Measurements from ENCODE around the gene ICAM2.

ICAM2 gene

DNA sequence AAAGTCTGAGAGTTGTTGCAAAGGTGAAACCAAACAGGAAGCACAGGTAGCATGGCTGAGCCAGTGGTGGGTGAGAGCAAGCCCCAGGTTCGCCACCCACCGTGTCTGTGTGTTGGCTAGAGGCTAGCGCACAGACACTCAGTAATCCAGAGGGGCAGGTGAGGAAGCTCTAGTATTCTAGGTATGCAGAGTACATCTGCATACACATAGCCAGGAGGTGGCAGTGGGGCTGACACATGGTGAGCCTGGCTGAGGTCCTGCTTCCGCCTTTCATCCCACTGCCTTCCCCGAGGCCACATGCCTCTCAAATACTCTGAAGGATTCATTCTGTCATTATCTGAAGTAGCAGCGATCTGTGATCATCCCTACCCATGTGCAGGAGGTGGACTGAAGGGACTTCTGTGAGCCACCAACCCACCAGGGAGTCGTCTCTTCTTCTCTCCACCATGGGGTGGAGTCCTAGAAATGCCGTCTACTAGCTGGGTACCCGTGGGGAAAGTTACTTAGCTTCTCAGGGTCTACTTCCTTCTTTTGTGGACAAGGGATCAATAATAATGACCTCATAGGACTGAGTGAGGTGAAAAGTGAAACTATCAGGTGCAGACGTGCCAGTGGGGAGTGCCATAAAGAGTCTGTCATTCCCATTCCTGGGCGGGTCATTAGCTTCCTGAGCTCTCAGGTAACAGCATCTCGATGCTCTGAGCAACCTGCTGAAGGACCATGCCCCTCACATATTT is 36.0 kb upstream of the ICAM2 start:
- no peak for TF ChIP-seq FOXP2 (optimal IDR thresholded peaks at IDR 0.05; ENCODE audit: borderline replicate concordance, extremely low read depth, extremely low read length, insufficient read depth)
- no peak for TF ChIP-seq SIN3A (IDR thresholded peaks at IDR 0.05; ENCODE audit: borderline replicate concordance, insufficient read depth, low read length)
- TF ChIP-seq POLR2AphosphoS5 (IDR thresholded peaks at IDR 0.05; ENCODE audit: low read depth, low read length), result no peak
- TF ChIP-seq TAF1 (IDR thresholded peaks at IDR 0.05; ENCODE audit: borderline replicate concordance, insufficient read depth, low read length), result no peak
- TF ChIP-seq, protein P1, sequence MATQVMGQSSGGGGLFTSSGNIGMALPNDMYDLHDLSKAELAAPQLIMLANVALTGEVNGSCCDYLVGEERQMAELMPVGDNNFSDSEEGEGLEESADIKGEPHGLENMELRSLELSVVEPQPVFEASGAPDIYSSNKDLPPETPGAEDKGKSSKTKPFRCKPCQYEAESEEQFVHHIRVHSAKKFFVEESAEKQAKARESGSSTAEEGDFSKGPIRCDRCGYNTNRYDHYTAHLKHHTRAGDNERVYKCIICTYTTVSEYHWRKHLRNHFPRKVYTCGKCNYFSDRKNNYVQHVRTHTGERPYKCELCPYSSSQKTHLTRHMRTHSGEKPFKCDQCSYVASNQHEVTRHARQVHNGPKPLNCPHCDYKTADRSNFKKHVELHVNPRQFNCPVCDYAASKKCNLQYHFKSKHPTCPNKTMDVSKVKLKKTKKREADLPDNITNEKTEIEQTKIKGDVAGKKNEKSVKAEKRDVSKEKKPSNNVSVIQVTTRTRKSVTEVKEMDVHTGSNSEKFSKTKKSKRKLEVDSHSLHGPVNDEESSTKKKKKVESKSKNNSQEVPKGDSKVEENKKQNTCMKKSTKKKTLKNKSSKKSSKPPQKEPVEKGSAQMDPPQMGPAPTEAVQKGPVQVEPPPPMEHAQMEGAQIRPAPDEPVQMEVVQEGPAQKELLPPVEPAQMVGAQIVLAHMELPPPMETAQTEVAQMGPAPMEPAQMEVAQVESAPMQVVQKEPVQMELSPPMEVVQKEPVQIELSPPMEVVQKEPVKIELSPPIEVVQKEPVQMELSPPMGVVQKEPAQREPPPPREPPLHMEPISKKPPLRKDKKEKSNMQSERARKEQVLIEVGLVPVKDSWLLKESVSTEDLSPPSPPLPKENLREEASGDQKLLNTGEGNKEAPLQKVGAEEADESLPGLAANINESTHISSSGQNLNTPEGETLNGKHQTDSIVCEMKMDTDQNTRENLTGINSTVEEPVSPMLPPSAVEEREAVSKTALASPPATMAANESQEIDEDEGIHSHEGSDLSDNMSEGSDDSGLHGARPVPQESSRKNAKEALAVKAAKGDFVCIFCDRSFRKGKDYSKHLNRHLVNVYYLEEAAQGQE (IDR thresholded peaks at IDR 0.05; ENCODE audit: insufficient read depth in 1 of 2, low read depth in 2 of 2, low read length in 2 of 2), result no peak

DNA sequence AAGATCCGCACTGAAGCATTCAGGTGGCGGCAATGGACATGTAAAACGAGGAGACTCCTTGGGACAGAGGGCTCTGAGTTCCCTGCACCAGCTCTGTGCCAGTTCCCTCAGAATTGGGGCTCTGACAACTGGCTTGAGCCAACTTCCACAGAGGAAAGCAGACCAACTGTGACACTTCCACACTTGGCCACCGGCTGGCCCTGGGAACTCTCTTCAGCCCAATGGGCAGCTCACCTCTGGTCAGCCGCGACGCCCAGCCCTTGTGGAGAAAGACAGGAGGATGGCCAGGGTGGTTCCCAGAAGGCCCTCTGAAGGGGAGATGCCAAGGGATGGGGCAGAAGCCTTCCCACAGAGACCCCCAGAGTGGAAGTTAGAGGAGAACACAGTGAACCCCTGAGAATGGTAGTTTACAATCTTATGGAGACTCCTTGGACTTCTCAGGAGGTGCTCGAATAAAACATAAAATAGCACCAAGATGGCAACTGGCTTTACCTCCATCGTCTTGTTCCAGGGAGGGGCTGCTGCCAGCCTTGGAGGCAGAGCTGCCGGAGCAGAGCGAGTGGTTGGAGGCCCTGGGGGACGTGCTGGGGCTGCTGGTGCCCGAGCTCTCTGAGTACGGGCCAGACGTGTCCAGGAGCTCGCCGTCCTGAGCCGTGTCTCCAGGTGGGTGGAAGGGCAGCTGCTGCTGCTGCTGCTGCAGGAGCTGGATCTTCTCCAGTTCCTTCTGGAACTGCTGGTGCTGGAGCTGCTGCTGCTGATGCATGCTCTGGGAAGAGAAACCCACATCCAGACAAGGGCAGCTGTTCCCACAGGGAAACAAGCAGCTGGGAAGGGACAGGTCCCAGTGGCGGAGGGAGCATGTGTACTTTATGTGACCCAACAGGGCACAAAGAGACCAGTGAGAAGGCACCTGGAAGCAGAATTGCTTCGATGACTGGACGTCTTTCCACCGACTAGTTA is 35.0 kb upstream of the ICAM2 start:
- TF ChIP-seq, protein P1 (IDR thresholded peaks at IDR 0.05; ENCODE audit: insufficient read depth in 1 of 2, low read depth in 2 of 2, low read length in 2 of 2), result no peak
- no peak for TF ChIP-seq POLR2AphosphoS5 (IDR thresholded peaks at IDR 0.05; ENCODE audit: low read depth, low read length)
- no peak for TF ChIP-seq FOXP2 (optimal IDR thresholded peaks at IDR 0.05; ENCODE audit: borderline replicate concordance, extremely low read depth, extremely low read length, insufficient read depth)
- TF ChIP-seq SIN3A (IDR thresholded peaks at IDR 0.05; ENCODE audit: borderline replicate concordance, insufficient read depth, low read length), result no peak
- TF ChIP-seq TAF1 (IDR thresholded peaks at IDR 0.05; ENCODE audit: borderline replicate concordance, insufficient read depth, low read length), result no peak

DNA sequence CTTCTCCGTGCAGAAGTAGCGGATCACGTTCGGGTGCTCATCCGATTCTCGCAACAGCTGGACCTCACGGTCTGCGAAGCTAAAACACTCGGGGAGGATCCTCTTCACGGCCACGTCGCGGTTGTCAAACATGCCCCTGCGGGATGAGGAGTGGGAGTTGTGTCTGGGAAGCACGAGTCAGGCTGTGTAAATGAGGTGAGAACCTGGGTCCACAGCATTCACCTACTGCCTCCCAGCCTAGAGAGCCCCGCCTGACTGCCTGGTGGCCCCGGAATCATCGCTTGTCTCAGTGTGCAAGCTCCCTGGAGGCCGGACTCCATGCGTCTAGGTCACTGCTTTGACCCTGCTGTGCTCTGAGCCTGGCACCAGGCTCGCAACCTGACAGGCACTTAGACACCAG is 33.9 kb upstream of the ICAM2 start:
- TF ChIP-seq, protein P1 (IDR thresholded peaks at IDR 0.05; ENCODE audit: insufficient read depth in 1 of 2, low read depth in 2 of 2, low read length in 2 of 2), result no peak
- TF ChIP-seq POLR2AphosphoS5 (IDR thresholded peaks at IDR 0.05; ENCODE audit: low read depth, low read length) (no peak), FOXP2 (optimal IDR thresholded peaks at IDR 0.05; ENCODE audit: borderline replicate concordance, extremely low read depth, extremely low read length, insufficient read depth) (no peak)

DNA sequence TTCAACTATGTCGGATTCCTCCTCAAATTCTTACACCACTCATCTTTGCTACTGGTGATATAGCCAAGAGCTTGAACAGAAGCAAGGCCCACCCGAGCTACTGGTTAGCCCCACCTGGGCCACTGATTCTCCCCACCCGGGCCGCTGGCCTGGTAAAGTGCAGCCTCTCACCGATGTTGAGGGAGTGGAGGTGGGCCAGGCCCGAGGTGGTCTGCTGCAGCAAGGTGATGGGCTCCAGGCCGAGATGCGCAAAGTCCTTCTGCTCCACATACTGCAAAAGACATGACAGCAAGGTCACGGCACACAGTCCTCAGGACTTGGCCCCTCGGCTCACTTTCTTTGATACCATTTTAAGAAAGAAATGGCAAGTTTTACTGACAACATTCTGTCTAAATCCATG is 32.7 kb upstream of the ICAM2 start:
- TF ChIP-seq POLR2AphosphoS5 (IDR thresholded peaks at IDR 0.05; ENCODE audit: low read depth, low read length), result no peak
- TF ChIP-seq TAF1 (IDR thresholded peaks at IDR 0.05; ENCODE audit: borderline replicate concordance, insufficient read depth, low read length), result no peak
- TF ChIP-seq, protein P1 (IDR thresholded peaks at IDR 0.05; ENCODE audit: insufficient read depth in 1 of 2, low read depth in 2 of 2, low read length in 2 of 2), result no peak
- TF ChIP-seq FOXP2 (optimal IDR thresholded peaks at IDR 0.05; ENCODE audit: borderline replicate concordance, extremely low read depth, extremely low read length, insufficient read depth), result no peak
- TF ChIP-seq SIN3A (IDR thresholded peaks at IDR 0.05; ENCODE audit: borderline replicate concordance, insufficient read depth, low read length), result no peak
